ENCODE data around the gene KIF23.
"Not testable (repeated sequence)": the region's sequence is repeated elsewhere in the genome, so short reads cannot be mapped to it uniquely, and the experiment has no call there.

Gene KIF23

DNA sequence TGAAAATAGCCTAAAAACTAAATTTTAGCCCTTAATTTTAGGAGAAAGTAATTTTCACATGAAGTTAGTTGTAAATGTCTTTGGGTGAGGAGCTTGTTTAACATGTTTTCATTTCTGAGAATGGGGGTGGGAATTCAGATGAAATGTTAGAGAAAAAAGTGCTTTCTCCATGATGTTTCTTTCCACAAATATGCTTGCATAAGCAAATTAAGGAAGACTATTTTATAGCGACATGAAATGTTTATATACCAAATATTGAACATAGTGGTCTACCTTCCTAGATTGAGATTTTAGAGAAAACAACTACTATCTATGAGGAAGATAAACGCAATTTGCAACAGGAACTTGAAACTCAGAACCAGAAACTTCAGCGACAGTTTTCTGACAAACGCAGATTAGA is 25.5 kb downstream of the KIF23 start:
- peak in 1 of 2 donors; percentile 31 for DNase-seq

DNA sequence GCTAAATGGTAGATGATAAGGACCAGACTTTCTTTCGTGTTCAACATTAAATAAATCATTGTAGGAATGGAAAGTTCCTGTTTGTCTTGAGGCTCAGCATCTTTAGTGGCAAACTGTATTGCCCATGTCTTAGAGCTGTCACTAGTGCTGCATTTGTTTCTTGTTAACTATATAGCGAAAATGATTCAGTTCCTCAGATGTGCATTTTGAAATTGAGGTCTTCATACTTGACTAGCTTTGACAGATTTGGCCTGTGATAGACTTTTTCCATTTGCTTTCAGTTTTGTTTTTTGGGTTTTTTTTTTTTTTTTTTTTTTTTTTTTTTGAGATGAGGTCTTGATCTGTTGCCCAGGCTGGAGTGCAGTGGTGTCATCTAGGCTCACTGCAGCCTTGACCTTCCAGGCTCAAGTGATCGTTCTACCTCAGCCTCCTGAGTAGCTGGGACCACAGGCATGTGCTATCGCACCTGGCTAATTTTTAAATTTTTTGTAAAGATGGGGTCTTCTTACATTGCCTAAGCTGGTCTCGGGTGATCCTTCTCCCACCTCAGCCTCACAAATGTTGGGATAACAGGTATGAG is 29.0 kb downstream of the KIF23 start:
- no peak for DNase-seq

DNA sequence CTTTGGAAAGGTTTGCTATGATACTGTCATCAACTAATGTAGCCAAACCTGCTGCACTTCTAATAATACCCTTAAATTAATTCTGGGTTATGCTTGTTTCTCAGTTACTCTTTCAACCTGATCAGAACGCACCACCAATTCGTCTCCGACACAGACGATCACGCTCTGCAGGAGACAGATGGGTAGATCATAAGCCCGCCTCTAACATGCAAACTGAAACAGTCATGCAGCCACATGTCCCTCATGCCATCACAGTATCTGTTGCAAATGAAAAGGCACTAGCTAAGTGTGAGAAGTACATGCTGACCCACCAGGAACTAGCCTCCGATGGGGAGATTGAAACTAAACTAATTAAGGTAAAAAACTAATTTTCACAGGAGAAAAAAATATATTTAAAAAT is 30.5 kb downstream of the KIF23 start:
- DNase-seq = no peak

DNA sequence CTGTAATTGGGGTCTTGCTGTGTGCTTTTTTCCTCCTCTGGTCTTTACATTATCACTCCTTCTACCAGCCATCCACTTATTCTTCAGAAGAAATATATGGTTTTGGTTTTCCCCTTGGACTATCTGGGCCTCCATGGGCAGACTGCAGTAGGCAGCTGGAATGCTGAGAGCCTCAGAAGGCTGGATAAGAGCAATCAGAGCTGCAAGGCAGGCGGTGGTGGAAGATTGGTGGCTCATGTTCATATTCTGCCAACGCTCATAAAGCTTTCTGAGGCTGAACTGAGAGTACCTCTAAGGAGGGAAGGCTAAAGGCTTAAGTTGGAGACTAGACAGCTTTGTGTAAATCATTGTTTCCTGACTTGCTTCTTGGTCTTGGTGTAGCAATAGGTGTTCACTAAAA is 32.8 kb downstream of the KIF23 start:
- DNase-seq = no peak

DNA sequence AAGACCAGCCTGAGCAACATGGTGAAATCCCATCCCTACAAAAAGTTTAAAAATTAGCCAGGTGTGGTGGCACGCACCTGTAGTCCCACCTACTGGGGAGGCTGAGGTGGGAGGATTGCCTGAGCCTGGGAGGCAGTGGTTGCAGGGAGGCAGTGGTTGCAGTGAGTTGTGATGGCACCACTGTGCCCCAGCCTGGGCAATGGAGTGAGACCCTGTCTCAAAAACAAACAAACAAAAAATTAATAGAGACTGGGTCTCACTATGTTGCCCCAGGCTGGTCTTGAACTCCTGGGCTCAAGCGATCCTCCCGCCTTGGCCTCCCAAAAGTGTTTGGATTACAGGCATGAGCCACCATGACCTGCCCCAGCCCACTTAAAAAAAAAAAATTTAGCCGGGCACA is 36.1 kb downstream of the KIF23 start:
- DNase-seq = not testable (repeated sequence)

DNA sequence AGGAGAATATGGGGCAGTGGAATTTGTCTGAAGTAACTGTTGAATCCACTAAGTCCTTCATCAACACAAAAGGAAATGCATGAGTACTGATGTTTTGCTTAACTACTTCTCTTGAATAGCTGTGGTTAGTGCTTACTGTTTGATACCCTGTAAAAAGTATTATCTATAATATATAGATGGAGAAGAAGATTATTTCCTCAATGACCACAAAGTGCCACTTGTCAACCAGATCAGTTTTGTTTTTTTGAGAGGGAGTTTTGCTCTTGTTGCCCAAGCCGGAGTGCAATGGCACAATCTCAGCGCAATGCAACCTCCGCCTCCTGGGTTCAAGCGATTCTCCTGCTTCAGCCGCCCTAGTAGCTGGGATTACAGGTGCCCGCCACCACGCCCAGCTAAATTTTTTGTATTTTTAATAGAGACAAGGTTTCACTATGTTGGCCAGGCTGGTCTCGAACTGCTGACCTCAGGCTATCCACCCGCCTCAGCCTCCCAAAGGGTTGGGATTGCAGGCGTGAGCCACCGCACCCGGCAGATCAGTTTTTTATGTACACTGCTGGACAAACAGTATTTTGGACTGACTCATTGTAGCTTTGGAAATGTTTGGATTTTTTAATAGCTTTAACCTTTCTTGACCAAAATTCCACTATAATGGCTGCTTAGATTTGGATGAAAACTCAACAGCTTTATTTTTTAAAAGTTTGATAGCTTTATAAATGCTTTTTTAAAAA is 37.0 kb downstream of the KIF23 start:
- DNase-seq = no peak

DNA sequence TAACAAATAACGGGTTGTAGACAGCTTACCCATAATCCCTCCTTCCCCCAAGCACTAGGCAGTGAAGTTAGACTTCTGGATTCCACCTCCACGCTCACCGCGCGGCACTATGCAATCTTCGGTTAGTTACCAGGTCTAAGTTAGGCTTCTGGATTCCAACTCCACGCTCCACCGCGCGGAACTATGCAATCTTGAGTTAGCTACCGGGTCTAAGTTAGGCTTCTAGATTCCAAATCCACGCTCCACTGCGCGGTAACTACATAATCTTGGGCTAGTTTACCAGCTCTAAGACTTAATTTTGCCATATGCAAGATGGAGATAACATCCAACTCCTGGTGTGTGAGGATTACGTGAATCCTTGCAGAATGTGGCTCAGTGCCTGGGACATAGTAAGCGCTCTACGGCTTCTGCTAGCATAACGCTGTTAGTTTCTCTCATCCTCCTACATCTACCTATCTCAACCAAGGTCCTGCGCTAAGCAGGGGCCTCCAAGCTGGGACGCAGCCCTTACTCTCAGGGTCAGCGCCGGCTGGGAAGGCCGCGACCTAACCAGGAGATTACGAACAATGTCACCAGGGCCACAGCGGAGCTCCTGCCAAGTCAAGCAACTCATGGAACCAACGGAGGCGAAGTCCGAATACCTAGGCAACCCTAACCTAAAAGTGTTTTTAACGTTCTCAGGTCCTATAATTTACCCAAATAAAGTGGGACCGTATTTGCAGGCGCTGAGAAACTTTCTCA is 38.0 kb downstream of the KIF23 start:
- peak in 1 of 2 donors; percentile 20 for DNase-seq

DNA sequence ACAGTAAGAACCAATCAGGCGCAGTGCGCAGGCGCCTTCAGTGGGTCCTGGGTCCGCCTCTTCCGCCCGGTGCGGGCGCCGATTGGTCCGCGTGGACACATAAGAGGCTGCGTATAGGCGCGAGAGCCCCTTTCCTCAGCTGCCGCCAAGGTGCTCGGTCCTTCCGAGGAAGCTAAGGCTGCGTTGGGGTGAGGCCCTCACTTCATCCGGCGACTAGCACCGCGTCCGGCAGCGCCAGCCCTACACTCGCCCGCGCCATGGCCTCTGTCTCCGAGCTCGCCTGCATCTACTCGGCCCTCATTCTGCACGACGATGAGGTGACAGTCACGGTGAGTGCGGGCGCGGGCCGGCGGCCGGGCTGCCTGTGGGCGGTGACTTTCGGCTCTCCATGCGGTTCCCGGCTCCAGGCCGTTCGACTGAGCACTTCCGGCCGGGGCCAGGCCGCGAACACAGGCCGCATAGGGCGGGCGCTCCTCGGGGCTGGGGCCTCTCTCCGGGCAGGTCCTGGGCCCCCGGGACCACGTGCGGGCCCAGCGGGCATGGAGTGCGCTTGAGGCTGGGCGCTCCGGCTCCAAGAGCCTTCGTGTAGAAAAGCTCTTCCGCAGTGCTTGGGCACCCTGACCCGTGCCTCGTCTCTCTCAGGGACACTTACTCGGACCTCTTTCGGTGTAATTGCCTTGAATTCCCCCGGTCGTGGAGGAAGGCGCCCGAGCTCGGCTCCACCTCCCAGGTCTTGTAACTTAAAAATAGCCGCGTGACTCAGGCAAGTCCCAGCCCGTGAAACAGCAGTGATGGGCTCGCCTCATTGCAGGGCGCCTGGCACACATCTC is 38.8 kb downstream of the KIF23 start, which contains the start of gene RPLP1:
Gene RPLP1, plus strand, starts transcription at position 127 of the 830 bp plus-strand sequence. Its CDS starts 131 bp downstream, at position 258.
- peak; percentile 97 to 98 for DNase-seq

DNA sequence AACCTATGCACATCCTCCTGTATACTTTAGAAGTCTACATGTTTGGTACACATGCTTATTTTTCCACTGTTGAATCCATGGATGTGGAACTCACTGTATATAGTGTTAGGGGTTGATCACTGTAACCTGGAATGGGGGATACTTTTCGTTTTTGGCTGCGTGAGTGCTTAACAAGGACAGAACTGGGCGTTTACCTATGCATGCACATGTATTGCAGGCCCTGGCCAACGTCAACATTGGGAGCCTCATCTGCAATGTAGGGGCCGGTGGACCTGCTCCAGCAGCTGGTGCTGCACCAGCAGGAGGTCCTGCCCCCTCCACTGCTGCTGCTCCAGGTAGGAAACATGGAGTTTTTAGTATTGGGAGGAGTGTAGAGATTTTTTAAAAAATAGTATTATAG is 40.8 kb downstream of the KIF23 start:
- no peak for DNase-seq

DNA sequence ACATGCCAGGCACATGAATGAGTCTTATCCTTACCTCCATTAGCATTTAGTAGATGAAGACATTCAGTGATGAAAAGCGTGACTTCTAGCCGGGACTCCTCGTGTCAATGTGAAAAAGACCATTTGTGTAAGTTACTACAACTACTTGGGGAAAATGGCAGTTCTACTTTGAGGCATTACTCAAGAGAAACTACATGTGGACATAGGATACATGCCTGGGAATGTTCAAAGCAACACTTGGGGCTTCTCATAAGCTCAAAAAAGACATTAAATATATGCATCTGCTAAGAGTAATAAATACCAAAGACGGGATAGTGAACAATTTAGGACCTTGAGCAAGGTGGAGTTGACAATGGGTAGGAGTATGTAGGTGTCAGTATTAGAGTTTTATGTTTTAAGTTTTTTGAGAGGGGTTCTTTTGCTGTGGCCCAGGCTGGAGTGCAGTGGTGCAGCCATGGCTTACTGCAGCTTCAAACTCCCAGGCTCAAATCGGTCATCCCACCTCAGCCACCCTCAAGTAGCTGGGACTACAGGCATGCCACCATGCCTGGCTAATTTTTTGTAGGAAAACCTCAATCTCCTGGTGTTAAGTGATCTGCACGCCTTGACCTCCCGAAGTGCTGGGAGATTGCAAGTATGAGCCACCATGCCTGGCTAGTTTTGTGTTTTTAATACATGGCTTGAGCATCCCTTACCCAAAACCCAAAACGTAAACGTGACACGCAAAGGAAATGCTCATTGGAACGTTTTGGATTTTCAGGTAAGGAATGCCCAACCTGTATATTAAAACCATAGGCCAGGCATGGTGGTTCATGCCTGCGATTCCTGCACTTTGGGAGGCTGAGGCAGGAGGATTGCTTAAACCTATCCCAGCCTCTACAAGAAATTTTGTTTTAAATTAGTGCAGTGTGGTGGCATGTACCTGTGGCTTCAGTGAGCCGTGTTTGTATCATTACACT is 42.3 kb downstream of the KIF23 start:
- DNase-seq = no peak

DNA sequence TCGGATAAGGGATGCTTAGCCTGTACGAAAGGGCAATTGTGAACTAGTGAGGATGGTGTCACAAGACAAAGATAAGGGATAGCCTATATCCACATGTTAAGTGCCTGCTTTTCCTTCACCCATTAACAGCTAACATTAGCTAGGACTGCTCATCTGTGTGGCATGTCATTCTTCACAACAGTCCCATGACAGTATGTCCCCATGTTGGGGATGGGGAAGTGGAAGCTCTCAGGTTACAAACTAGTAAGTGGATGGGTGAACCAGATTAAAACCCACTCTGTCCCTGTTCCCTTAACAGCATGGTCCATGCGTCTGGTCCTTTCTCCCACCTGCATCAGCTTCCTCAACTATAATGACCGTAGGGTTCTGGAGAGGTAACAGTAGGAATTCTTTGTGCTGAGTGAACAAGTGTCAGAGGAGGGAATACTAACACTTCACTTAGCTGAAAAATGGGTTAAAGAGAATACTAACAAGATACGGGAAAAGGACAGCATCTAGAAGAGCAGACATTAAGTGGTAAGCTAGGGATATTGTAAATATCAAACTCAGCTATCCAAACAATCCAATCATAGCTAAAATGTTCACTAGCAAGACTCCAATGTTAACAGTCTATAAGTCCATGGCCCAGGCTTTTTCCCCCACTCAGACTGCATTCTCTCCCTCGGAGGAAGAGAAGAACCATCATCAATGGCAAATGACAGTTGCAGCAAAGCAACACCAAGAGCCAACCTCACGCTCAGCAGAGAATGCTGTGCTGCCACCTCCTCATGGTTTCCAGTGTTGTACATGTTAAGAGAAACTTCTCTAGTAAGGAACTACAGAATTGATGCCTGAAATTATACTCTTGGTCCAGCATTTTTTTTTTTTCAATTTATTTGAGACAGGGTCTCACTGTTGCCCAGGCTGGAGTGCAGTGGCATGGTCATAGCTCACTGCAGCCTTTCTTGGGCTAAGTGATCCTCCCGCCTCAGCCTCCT is 43.4 kb downstream of the KIF23 start:
- DNase-seq = peak; percentile 33 to 43

DNA sequence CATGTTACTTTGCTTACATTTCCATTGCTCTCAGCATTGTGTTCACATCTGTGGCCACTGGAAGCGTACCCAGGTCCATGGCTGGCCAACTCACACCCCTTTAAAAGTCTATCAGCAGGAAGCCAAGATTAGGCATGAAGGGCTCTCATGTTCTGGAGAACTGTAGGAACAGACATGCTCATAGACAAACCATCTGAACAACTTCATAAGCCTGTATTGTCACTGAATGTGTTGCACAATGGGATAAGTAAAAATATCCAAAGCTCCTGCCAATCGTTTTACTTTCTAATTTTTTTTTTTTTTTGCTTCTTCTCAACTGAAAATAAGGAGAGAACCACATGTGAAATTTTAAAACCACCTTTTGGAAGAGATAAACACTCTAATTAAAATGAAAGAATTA is 44.9 kb downstream of the KIF23 start:
- no peak for DNase-seq

DNA sequence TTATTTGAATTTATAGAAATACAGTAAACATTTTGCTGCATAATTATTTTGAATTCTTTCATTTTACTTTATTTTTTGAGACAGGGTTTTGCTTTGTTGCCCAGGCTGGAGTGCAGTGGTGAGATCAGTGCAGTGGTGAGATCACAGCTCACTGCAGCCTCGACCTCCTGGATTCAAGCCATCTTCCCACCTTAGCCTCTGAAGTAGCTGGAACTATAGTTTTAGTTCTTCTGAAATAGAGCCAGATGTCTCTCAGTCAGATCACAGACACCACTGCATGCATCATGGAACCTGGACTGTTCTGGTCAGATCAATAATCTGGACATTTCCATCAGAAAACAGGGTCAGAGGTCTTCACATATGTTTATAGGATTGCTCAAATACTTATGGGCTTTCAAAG is 46.3 kb downstream of the KIF23 start:
- DNase-seq = no peak

DNA sequence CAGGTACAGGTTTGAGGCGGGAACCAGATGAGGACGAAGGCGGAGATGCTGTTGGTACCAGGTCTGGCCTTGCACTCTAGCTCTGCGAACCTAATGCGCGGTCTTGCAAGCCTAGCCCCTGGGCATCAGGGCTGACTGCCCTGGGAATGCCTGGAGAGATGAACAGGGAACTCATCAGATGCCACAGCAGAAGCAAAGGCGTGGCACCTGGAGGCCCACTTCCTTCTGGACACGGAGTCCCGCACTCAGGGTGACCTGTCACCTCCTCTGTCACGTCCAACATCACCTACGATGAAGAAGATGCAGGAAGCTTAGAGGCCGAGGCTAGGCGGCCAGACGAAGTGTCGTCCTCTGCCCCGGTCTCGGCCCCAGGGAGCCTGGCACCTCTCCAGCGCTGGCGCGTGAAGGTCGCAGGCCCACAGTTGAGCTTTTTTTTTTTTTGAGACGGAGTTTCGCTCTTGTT is 47.9 kb downstream of the KIF23 start:
- no peak for DNase-seq

DNA sequence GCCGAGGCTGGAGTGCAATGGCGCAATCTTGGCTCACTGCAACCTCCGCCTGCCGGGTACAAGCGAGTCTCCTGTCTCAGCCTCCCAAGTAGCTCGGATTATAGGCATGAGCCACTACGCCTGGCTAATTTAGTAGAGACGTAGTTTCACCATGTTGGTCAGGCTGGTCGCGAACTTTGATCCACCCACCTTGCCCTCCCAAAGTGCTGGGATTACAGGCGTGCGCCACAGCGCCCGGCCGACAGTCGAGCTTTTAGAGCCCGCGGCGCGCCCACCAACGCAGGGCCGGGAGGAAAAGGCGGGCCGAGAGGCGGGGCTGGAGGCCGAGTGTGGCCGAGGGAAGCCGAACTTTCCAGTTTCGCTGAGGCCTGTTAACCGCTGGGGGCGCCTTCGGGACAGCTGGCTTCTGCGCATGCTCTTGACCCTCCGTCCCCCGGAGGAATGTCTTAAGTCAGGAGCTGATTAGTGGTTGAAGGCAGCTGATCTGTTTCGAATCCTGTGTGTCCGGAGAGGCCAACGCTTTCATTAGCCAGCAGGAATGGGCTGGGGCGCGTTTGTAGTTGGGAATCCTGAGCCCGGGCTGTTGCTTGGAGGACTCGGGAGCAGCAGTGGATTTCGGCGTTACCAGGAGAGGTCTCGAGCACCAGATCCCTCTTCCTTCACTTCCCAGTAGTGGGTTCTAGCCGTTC is 48.5 kb downstream of the KIF23 start:
- DNase-seq = peak; percentile 99

DNA sequence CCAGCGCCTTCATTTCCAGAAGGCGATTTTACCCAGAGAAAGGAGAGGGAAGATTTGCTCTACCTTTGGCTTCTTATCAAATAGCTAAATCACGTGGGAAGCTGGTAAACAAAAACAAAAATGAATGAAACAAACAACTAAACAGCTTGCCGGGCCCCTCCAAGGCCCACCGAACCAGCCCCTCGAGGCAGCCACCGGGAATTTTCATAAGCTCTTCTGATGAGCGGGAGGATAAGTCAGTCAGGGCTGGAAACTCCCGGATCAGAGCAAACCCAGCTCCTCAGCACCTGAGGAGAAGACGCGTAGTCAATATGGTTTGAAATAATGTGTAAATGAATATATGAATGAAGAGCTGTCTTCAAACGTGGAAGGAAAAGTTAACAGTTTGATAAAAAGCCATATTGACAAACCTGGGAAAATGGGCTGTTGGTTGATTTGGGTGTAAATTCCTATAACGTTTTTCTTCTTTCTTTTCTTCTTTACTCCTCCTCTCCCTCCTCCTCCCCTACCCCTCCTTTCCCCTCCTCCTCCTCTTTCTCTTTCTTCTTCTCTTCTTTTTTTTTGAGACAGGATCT is 49.1 kb downstream of the KIF23 start:
- DNase-seq = no peak

DNA sequence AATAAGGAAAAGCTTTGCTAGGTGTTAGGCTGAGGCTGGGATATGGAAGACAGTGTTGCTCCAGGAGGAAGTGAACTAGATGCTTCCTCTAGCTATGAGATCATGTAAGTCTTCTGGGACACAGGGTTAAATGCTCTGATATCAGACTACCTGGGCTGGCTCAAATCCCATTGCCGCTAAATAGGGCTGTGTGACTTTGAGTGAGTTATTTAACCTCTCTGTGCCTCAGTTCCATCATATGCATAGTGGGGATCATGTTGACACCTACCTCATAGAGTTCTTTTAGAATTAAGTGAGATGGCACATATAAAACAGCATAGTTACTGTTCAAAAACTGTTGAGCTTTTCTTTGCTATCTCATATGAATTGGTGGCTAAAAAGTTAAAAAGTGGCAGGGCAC is 51.1 kb downstream of the KIF23 start:
- DNase-seq = no peak

DNA sequence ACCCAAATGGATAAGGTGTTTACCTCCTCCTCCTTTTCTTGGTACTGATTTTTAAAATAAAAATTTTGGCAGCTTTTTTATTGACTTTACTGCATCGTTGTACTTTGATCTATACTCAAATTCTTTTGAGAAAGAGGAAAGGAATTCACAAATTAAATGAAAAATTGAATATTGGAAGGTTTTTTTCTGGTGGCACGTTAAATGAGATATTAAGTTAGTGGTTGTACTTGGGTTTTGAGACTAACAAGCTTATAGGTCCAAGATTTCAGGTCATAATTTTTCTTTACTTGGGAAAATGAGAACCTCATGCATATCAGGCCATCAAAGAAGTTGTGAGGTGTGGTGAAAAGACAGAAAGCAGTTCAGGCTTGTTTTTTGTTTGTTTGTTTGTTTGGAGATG is 52.6 kb downstream of the KIF23 start:
- DNase-seq = no peak

DNA sequence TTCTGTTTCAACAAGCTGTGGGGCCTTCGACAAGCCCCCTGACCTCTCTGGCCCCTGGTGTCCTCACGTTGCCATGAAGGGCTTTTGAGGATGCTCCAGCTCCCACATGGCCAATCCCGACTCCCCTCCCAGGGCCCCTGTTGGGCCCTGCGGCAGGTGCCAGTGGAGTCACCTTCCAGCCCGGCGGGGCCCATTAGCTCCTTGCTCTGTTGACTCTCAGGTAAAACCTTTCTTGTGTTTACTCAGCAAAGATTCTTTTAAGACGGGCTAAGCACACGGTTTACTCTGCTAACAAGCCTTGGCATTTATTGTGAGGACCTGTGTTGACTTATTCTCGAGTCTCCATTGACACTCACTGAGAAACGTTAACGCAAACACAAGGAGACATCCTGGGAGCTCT is 53.5 kb downstream of the KIF23 start:
- DNase-seq = no peak

Data from inflammatory macrophage (primary cell).